Measurements from ENCODE around the gene MARK2. TPM values are rescaled to one million over a fixed set of nuclear protein-coding genes. Genes with fewer than 3 reads are reported as not detected.

The MARK2 gene
- total and polyA plus RNA-seq, 2 donors (not counting 1 experiment from before 2014, with no cell fraction given): 6.4 to 12.3 TPM

GRCh38 chr11:63931045-63931444, 92.1 kb downstream of the MARK2 start:
- Histone ChIP-seq H3K27me3 (ENCODE audit: control insufficient read depth, insufficient read depth, low read length) (no peaks in the 10 kb centered on the region), H3K79me2 (ENCODE audit: control insufficient read depth, insufficient read depth, low read length) (no peaks in the 10 kb centered on the region), H3K4me3 (replicated peaks in 1 of 4; ENCODE audit: control extremely low read depth in 1 of 4, insufficient read depth in 1 of 4, low read depth in 3 of 4, low read length in 4 of 4) (no peak overlapping the region), H2AFZ (ENCODE audit: low read length) (peak overlapping the region; percentile 66), H3K9ac (ENCODE audit: insufficient read depth, low read length) (no peak overlapping the region), H3K4me2 (ENCODE audit: extremely low read depth, insufficient read depth, low read length) (no peak overlapping the region), H4K20me1 (ENCODE audit: control insufficient read depth, extremely low read depth, insufficient read depth, low read length) (no peaks in the 10 kb centered on the region), H3K27ac (ENCODE audit: insufficient read depth, low read length) (no peak overlapping the region), H3K4me1 (ENCODE audit: control insufficient read depth, extremely low read depth, insufficient read depth, low read length) (no peaks in the 10 kb centered on the region), H3K9me3 (ENCODE audit: control insufficient read depth, insufficient read depth, low read depth, low read length) (no peaks in the 10 kb centered on the region), H3K36me3 (ENCODE audit: control insufficient read depth, insufficient read depth, low read length) (no peaks in the 10 kb centered on the region)
- TF ChIP-seq CTCF (conservative IDR thresholded peaks at IDR 0.05 in 1 of 2, IDR thresholded peaks at IDR 0.05 in 1 of 2; ENCODE audit: low read depth in 1 of 2, low read length in 2 of 2) (no peak), EZH2 (IDR thresholded peaks at IDR 0.05; ENCODE audit: low read length, missing control alignments) (no peak)
- no peak for DNase-seq (ENCODE audit: low read depth in 2 of 2)

- TF ChIP-seq CTCF (conservative IDR thresholded peaks at IDR 0.05 in 1 of 2, IDR thresholded peaks at IDR 0.05 in 1 of 2; ENCODE audit: low read depth in 1 of 2, low read length in 2 of 2): no peak
- TF ChIP-seq EZH2 (IDR thresholded peaks at IDR 0.05; ENCODE audit: low read length, missing control alignments): no peak
- Histone ChIP-seq H3K36me3 (ENCODE audit: control insufficient read depth, insufficient read depth, low read length) (no peaks in the 10 kb centered on the region), H4K20me1 (ENCODE audit: control insufficient read depth, extremely low read depth, insufficient read depth, low read length) (no peaks in the 10 kb centered on the region), H2AFZ (ENCODE audit: low read length) (no peak overlapping the region), H3K4me3 (replicated peaks in 1 of 4; ENCODE audit: control extremely low read depth in 1 of 4, insufficient read depth in 1 of 4, low read depth in 3 of 4, low read length in 4 of 4) (no peak overlapping the region), H3K4me2 (ENCODE audit: extremely low read depth, insufficient read depth, low read length) (no peak overlapping the region), H3K27me3 (ENCODE audit: control insufficient read depth, insufficient read depth, low read length) (no peaks in the 10 kb centered on the region), H3K4me1 (ENCODE audit: control insufficient read depth, extremely low read depth, insufficient read depth, low read length) (no peaks in the 10 kb centered on the region), H3K9me3 (ENCODE audit: control insufficient read depth, insufficient read depth, low read depth, low read length) (no peaks in the 10 kb centered on the region), H3K9ac (ENCODE audit: insufficient read depth, low read length) (no peak overlapping the region), H3K27ac (ENCODE audit: insufficient read depth, low read length) (no peak overlapping the region), H3K79me2 (ENCODE audit: control insufficient read depth, insufficient read depth, low read length) (no peaks in the 10 kb centered on the region)
- DNase-seq (ENCODE audit: low read depth in 2 of 2): no peak
Measured at GRCh38 chr11:63931876-63932275, 93.0 kb downstream of the MARK2 start.

GRCh38 chr11:63933459-63933858, 94.5 kb downstream of the MARK2 start:
- Histone ChIP-seq H3K4me2 (ENCODE audit: extremely low read depth, insufficient read depth, low read length) (no peak overlapping the region), H3K4me1 (ENCODE audit: control insufficient read depth, extremely low read depth, insufficient read depth, low read length) (no peaks in the 10 kb centered on the region), H3K4me3 (replicated peaks in 1 of 4; ENCODE audit: control extremely low read depth in 1 of 4, insufficient read depth in 1 of 4, low read depth in 3 of 4, low read length in 4 of 4) (no peak overlapping the region), H2AFZ (ENCODE audit: low read length) (no peak overlapping the region), H3K9me3 (ENCODE audit: control insufficient read depth, insufficient read depth, low read depth, low read length) (no peaks in the 10 kb centered on the region), H3K27me3 (ENCODE audit: control insufficient read depth, insufficient read depth, low read length) (no peaks in the 10 kb centered on the region), H3K79me2 (ENCODE audit: control insufficient read depth, insufficient read depth, low read length) (no peaks in the 10 kb centered on the region), H3K9ac (ENCODE audit: insufficient read depth, low read length) (no peak overlapping the region), H3K27ac (ENCODE audit: insufficient read depth, low read length) (no peak overlapping the region), H3K36me3 (ENCODE audit: control insufficient read depth, insufficient read depth, low read length) (no peaks in the 10 kb centered on the region), H4K20me1 (ENCODE audit: control insufficient read depth, extremely low read depth, insufficient read depth, low read length) (no peaks in the 10 kb centered on the region)
- DNase-seq (ENCODE audit: low read depth in 2 of 2): no peak
- TF ChIP-seq EZH2 (IDR thresholded peaks at IDR 0.05; ENCODE audit: low read length, missing control alignments): no peak
